HEK293 (cell line): ENCODE data around the gene TEX19.
A peak's percentile ranks its signal among the peaks of the same experiment; 100 is the strongest.

ENCODE experiments used
- CTCF ChIA-PET: fragments of 350-600 bp; formaldehyde crosslinking; extraction: SDS; loops from one replicate; lab custom pipeline; 2021; ENCODE audit warnings: antibody characterized with exemption; lab: Yijun Ruan, JAX
- POLR2A ChIA-PET: fragments of 300-600 bp; formaldehyde crosslinking; extraction: SDS; loops from one replicate; lab custom pipeline; 2020; ENCODE audit warnings: antibody characterized with exemption, inconsistent platforms; lab: Yijun Ruan, JAX
- H3K27ac ChIP-seq: fragments of 200-500 bp; sonication (Bioruptor generic); 2 replicates; pipeline ENCODE4 v1.5.1; 2014; ENCODE audit warnings: low read depth, low read length, control low read depth, inconsistent platforms; ENCODE audit errors: extremely low read depth
- H3K36me3 ChIP-seq, 2 experiments: fragments of 200-500 bp in 1 of 2; sonication (Bioruptor generic) in 1 of 2; 1 replicate in 1 of 2; 2 replicates in 1 of 2; pipeline ENCODE4 v1.5.1; 2014 to 2017; ENCODE audit warnings: inconsistent platforms in 2 of 2, low read length in 2 of 2; ENCODE audit not compliant: control insufficient read depth in 2 of 2, insufficient read depth in 1 of 2
- H3K4me1 ChIP-seq: fragments of 200-500 bp; sonication (Bioruptor generic); 2 replicates; pipeline ENCODE4 v1.5.1; 2014; ENCODE audit warnings: mild to moderate bottlenecking, low read length, inconsistent platforms; ENCODE audit not compliant: control insufficient read depth, insufficient read depth
- H3K4me3 ChIP-seq: 2 replicates; pipeline ENCODE4 v1.5.1; 2011; ENCODE audit warnings: low read depth, mild to moderate bottlenecking, control low read depth, low read length, moderate library complexity
- H3K9me3 ChIP-seq: fragments of 200-500 bp; sonication (Bioruptor generic); 2 replicates; pipeline ENCODE4 v1.5.1; 2014; ENCODE audit warnings: low read depth, low read length, inconsistent platforms; ENCODE audit not compliant: control insufficient read depth, insufficient read depth
- MZF1 ChIP-seq: fragments of 450-650 bp; formaldehyde crosslinking; IDR thresholded peaks from 2 replicates; pipeline ENCODE4 v1.5.1; 2017; ENCODE audit warnings: missing biosample characterization, missing genetic modification characterization, borderline replicate concordance
- PRDM4 ChIP-seq: fragments of 450-650 bp; formaldehyde crosslinking; IDR thresholded peaks from 2 replicates; pipeline ENCODE4 v1.5.1; 2017; ENCODE audit warnings: missing biosample characterization, missing genetic modification characterization
- ZBTB10 ChIP-seq: fragments of 450-650 bp; formaldehyde crosslinking; IDR thresholded peaks from 2 replicates; pipeline ENCODE4 v1.5.1; 2016; ENCODE audit warnings: missing biosample characterization, missing genetic modification characterization
- ZBTB6 ChIP-seq: fragments of 450-650 bp; formaldehyde crosslinking; IDR thresholded peaks from 2 replicates; pipeline ENCODE4 v1.5.1; 2017; ENCODE audit warnings: missing biosample characterization, missing genetic modification characterization
- ZFP37 ChIP-seq: fragments of 450-650 bp; formaldehyde crosslinking; IDR thresholded peaks from 2 replicates; pipeline ENCODE4 v1.5.1; 2016; ENCODE audit warnings: missing biosample characterization, missing genetic modification characterization
- ZNF138 ChIP-seq: fragments of 450-650 bp; formaldehyde crosslinking; IDR thresholded peaks from 2 replicates; pipeline ENCODE4 v1.5.1; 2016; ENCODE audit warnings: missing biosample characterization, missing genetic modification characterization, borderline replicate concordance
- ZNF155 ChIP-seq: fragments of 450-650 bp; formaldehyde crosslinking; IDR thresholded peaks from 2 replicates; pipeline ENCODE4 v1.5.1; 2016; ENCODE audit warnings: missing biosample characterization, missing genetic modification characterization
- ZNF169 ChIP-seq: fragments of 450-650 bp; formaldehyde crosslinking; IDR thresholded peaks from 2 replicates; pipeline ENCODE4 v1.5.1; 2016; ENCODE audit warnings: missing biosample characterization, missing genetic modification characterization
- ZNF2 ChIP-seq: fragments of 450-650 bp; formaldehyde crosslinking; IDR thresholded peaks from 2 replicates; pipeline ENCODE4 v1.5.1; 2016; ENCODE audit warnings: missing biosample characterization, missing genetic modification characterization
- ZNF292 ChIP-seq: fragments of 450-650 bp; formaldehyde crosslinking; IDR thresholded peaks from 2 replicates; pipeline ENCODE4 v1.5.1; 2016; ENCODE audit warnings: low read depth, missing biosample characterization, missing genetic modification characterization, borderline replicate concordance
- ZNF366 ChIP-seq: fragments of 450-650 bp; formaldehyde crosslinking; conservative IDR thresholded peaks from 2 replicates; pipeline ENCODE4 v1.5.1; 2016; ENCODE audit warnings: missing biosample characterization, missing genetic modification characterization
- ZNF404 ChIP-seq: fragments of 450-650 bp; formaldehyde crosslinking; IDR thresholded peaks from 2 replicates; pipeline ENCODE4 v1.5.1; 2017; ENCODE audit warnings: missing biosample characterization, missing genetic modification characterization
- ZNF501 ChIP-seq: fragments of 450-650 bp; formaldehyde crosslinking; IDR thresholded peaks from 2 replicates; pipeline ENCODE4 v1.5.1; 2016; ENCODE audit warnings: missing biosample characterization, missing genetic modification characterization
- ZNF544 ChIP-seq: fragments of 450-650 bp; formaldehyde crosslinking; IDR thresholded peaks from 2 replicates; pipeline ENCODE4 v1.5.0; 2017; ENCODE audit warnings: missing biosample characterization, missing genetic modification characterization
- ZNF571 ChIP-seq: fragments of 450-650 bp; formaldehyde crosslinking; IDR thresholded peaks from 2 replicates; pipeline ENCODE4 v1.5.0; 2017; ENCODE audit warnings: missing biosample characterization, missing genetic modification characterization
- ZNF600 ChIP-seq: fragments of 450-650 bp; formaldehyde crosslinking; IDR thresholded peaks from 2 replicates; pipeline ENCODE4 v1.5.1; 2016; ENCODE audit warnings: missing biosample characterization, missing genetic modification characterization
- ZNF670 ChIP-seq: fragments of 450-650 bp; formaldehyde crosslinking; IDR thresholded peaks from 2 replicates; pipeline ENCODE4 v1.5.1; 2016; ENCODE audit warnings: missing biosample characterization, missing genetic modification characterization, low read depth
- ZNF707 ChIP-seq: fragments of 450-650 bp; formaldehyde crosslinking; IDR thresholded peaks from 2 replicates; pipeline ENCODE4 v1.5.1; 2016; ENCODE audit warnings: missing biosample characterization, missing genetic modification characterization
- ZNF747 ChIP-seq: fragments of 450-650 bp; formaldehyde crosslinking; IDR thresholded peaks from 2 replicates; pipeline ENCODE4 v1.5.1; 2016; ENCODE audit warnings: missing biosample characterization, missing genetic modification characterization
- ZNF792 ChIP-seq: fragments of 450-650 bp; formaldehyde crosslinking; IDR thresholded peaks from 2 replicates; pipeline ENCODE4 v1.5.1; 2016; ENCODE audit warnings: missing biosample characterization, missing genetic modification characterization
- TF ChIP-seq, protein P1 (sequence below): fragments of 450-650 bp; formaldehyde crosslinking; IDR thresholded peaks from 2 replicates; pipeline ENCODE4 v1.5.1; 2016; ENCODE audit warnings: missing biosample characterization, missing genetic modification characterization

Gene TEX19

DNA sequence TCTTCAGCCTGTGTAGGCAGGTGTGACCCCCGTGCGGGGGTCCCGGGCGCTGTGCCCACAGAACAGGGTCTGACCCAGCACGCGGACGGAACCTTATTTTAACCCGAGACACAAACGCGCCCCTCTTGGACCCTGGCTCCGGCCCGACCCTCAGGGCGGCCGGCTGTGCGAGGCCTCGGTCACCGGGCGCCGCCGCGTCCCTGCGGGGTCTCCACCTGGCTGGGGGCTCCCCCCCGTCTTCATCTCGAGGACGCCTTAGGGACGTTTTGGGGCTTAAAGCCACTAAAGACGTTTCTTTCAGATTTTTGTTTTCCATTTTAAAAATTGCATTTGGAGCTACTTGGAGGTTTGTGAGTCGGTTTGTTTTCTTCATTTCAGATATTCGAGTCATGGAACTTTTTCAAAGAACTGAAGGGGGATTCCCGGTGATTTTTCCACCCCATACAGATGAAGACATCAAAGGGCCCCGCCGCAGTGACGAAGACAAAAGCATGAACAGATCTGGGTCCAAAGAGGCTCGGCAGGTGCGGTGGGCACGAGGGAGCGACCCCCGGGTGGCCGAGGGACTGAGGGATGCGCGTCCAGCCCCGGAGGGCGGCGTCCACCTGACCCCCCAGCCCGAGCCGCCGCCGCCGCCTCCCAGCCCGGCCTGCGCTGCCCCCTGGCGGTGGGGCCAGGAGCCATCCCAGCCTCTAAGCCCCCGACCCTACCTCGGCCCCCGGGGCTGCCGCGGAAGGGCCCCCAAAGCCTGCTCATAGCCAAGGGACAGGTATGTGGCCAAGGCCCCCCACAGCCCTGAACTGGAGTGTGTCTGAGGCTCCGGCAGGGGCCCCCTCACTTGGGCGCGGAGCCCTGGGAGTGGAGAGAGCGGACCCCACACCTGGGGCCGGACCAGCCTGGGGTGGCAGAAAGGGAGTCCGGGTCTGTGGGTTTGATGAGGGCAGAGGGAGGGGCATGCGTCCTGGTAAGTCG lies 37.8 kb upstream of the TEX19 start (continued):
- TF ChIP-seq ZBTB10 (tag by site-specific recombination) = 0 out of 2 replicates have a peak, but pooled peaks have one; percentile 39
- no peak for TF ChIP-seq PRDM4 (tag by site-specific recombination)
- TF ChIP-seq ZNF571 = no peak
- TF ChIP-seq ZNF292 (tag by site-specific recombination) = no peak
- no peak for TF ChIP-seq ZNF366
- no peak for TF ChIP-seq ZNF544
- 0 out of 2 replicates have a peak, but pooled peaks have one; percentile 26 for TF ChIP-seq ZNF2 (tag by site-specific recombination)
- no peak for TF ChIP-seq ZNF707 (tag by site-specific recombination)
- 0 out of 2 replicates have a peak, but pooled peaks have one; percentile 37 for TF ChIP-seq ZNF600
- no peak for TF ChIP-seq ZNF747
- no peak for TF ChIP-seq ZNF138 (tag by site-specific recombination)

GRCh38 chr17:82321947-82322466 lies 37.0 kb upstream of the TEX19 start:
- Histone ChIP-seq H3K27ac (no peak overlapping the region), H3K4me3 (no peak overlapping the region), H3K36me3 (no peaks in the 10 kb centered on the region), H3K4me1 (no peaks in the 10 kb centered on the region; the same call in 1 of the 2 replicates), H3K9me3 (no peaks in the 10 kb centered on the region)
- ChIA-PET CTCF (interaction anchor here (0.6 to 2.8 kb wide), 12 partner anchors 8 to 167 kb away, joined by 3 to 27 read pairs (median 4); no protein-coding TSS in a partner anchor), POLR2A (interaction anchor here (0.8 to 1.2 kb wide), 2 partner anchors 30 to 48 kb away, joined by 3 to 4 read pairs; partner anchors contain the start of gene CSNK1D)
- TF ChIP-seq ZNF670 (tag by site-specific recombination) (no peak), ZNF155 (tag by site-specific recombination) (no peak), ZNF501 (tag by site-specific recombination) (no peak), MZF1 (tag by site-specific recombination) (no peak), ZNF404 (tag by site-specific recombination) (no peak), ZBTB6 (tag by site-specific recombination) (no peak), ZNF138 (tag by site-specific recombination) (no peak), ZNF169 (tag by site-specific recombination) (no peak), ZNF792 (tag by site-specific recombination) (no peak), ZFP37 (no peak)
- TF ChIP-seq, protein P1, sequence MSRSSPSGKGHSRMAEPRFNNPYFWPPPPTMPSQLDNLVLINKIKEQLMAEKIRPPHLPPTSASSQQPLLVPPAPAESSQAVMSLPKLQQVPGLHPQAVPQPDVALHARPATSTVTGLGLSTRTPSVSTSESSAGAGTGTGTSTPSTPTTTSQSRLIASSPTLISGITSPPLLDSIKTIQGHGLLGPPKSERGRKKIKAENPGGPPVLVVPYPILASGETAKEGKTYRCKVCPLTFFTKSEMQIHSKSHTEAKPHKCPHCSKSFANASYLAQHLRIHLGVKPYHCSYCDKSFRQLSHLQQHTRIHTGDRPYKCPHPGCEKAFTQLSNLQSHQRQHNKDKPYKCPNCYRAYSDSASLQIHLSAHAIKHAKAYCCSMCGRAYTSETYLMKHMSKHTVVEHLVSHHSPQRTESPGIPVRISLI (tag by site-specific recombination) = no peak
